K562 (cell line): ENCODE measurements around the gene MPL. TPM values are rescaled to one million over a fixed set of nuclear protein-coding genes. Genes with fewer than 3 reads are reported as not detected.

Experiments used
- ARHGAP35 ChIP-seq: fragments of 450-650 bp; IDR thresholded peaks from 2 replicates; pipeline ENCODE4 v1.6.1; 2018; ENCODE audit not compliant: partially characterized antibody
- ARID1B ChIP-seq: fragments of 450-650 bp; IDR thresholded peaks from 2 replicates; pipeline ENCODE4 v1.6.1; 2016; ENCODE audit warnings: antibody characterized with exemption, mild to moderate bottlenecking, inconsistent platforms
- BCOR ChIP-seq: fragments of 450-650 bp; IDR thresholded peaks from 2 replicates; pipeline ENCODE4 v1.6.1; 2016
- DIDO1 ChIP-seq: fragments of 450-650 bp; IDR thresholded peaks from 2 replicates; pipeline ENCODE4 v1.6.1; 2016; ENCODE audit warnings: low read depth, missing biosample characterization, missing genetic modification characterization
- DMBX1 ChIP-seq: fragments of 250-450 bp; sonication (Bioruptor Pico); IDR thresholded peaks from 2 replicates; pipeline ENCODE4 v1.8.0; 2022; ENCODE audit warnings: inconsistent platforms, mild to moderate bottlenecking, moderate library complexity, borderline replicate concordance
- E2F6 ChIP-seq, 2 experiments: IDR thresholded peaks; 2 replicates each; pipeline ENCODE4 v1.6.1; 2011; ENCODE audit warnings: borderline replicate concordance in 1 of 2, control low read depth in 1 of 2, low read depth in 1 of 2, low read length in 1 of 2, mild to moderate bottlenecking in 1 of 2, mixed read lengths in 1 of 2, moderate library complexity in 1 of 2; ENCODE audit not compliant: insufficient read depth in 1 of 2, insufficient read length in 1 of 2, poor library complexity in 1 of 2, severe bottlenecking in 1 of 2; ENCODE audit errors: extremely low read depth in 1 of 2
- NFE2 ChIP-seq: IDR thresholded peaks from 2 replicates; pipeline ENCODE4 v1.6.1; 2014; ENCODE audit warnings: antibody characterized with exemption, low read depth
- SP1 ChIP-seq: sonication (generic); formaldehyde crosslinking; IDR thresholded peaks from 2 replicates; pipeline ENCODE4 v1.8.1; 2022; ENCODE audit warnings: mild to moderate bottlenecking, missing genetic modification reagents
- SRSF9 ChIP-seq: fragments of 200-400 bp; formaldehyde crosslinking; IDR thresholded peaks from 2 replicates; pipeline ENCODE4 v1.6.1; 2017; ENCODE audit warnings: low read depth, low read length, borderline replicate concordance
- TBL1XR1 ChIP-seq, 2 experiments: IDR thresholded peaks; 2 replicates each; pipeline ENCODE4 v1.6.1; 2012; ENCODE audit warnings: improper control_type of control experiment in 2 of 2, low read length in 2 of 2, mild to moderate bottlenecking in 1 of 2
- ZBTB26 ChIP-seq: fragments of 450-650 bp; formaldehyde crosslinking; IDR thresholded peaks from 2 replicates; pipeline ENCODE4 v1.4.0; 2022; ENCODE audit warnings: missing genetic modification characterization
- ZNF324 ChIP-seq: fragments of 250-450 bp; sonication (Bioruptor Pico); IDR thresholded peaks from 2 replicates; pipeline ENCODE4 v1.4.0; 2020; ENCODE audit warnings: mild to moderate bottlenecking
- ZNF644 ChIP-seq: fragments of 200-800 bp; sonication (Bioruptor generic); IDR thresholded peaks from 2 replicates; pipeline ENCODE4 v1.6.1; 2016; ENCODE audit warnings: low read depth, missing genetic modification characterization, missing compliant biosample characterization
- polyA plus RNA-seq, 8 experiments: library from polyadenylated mRNA; depleted of rRNA in 4 of 8; stranded (reverse) in 5 of 8; unstranded in 3 of 8; fragments of >200 nt; fragmentation: Nextera tagmentation in 2 of 8; fragmentation: Illumina TruSeq in 1 of 8; extraction: Ambion mirVana in 2 of 8; extraction: Trizol in 1 of 8; gene quantifications; 2 replicates each; pipeline versions ENCODE4 v1.2.1 to v1.2.3, GENCODE V29; 2011 to 2014; ENCODE audit warnings: inconsistent platforms in 1 of 8, missing spikeins in 1 of 8
- total RNA-seq, 7 experiments: library from RNA; depleted of rRNA in 6 of 7; stranded (reverse); fragments of >200 nt in 6 of 7; fragmentation: Illumina TruSeq in 2 of 7; extraction: Trizol in 2 of 7; gene quantifications; 2 replicates each; pipeline versions ENCODE4 v1.2.1 to v1.2.3, GENCODE V29; 2011 to 2021; ENCODE audit warnings: low replicate concordance in 1 of 7
- TF ChIP-seq, protein P1 (sequence below): fragments of 200-600 bp; sonication (generic); IDR thresholded peaks from one replicate; pipeline ENCODE4 v1.6.1; 2012; ENCODE audit warnings: mild to moderate bottlenecking, low read depth, low read length, inconsistent platforms

The MPL gene
- total and polyA plus RNA-seq, 9 of the 15 experiments (the other 6 are each of a cell fraction or from before 2014, with no cell fraction given) = not detected

- TF ChIP-seq DIDO1 (tag) (peak; percentile 20; the same call in 1 of the 2 replicates), SRSF9 (no peak), ZNF324 (CRISPR knock-in tag) (no peak), BCOR (peak; percentile 83), DMBX1 (CRISPR knock-in tag) (peak; percentile 73; the same call in 1 of the 2 replicates), TBL1XR1 (IDR thresholded peaks at IDR 0.05; ENCODE audit: low read length in 2 of 2) (no peak), ZBTB26 (CRISPR knock-in tag) (no peak), ARID1B (peak; percentile 46; the same call in 1 of the 2 replicates), E2F6 (IDR thresholded peaks at IDR 0.05; ENCODE audit: borderline replicate concordance in 1 of 2, extremely low read depth in 1 of 2, insufficient read depth in 1 of 2, insufficient read length in 1 of 2, low read depth in 1 of 2, low read length in 1 of 2, poor library complexity in 1 of 2, severe bottlenecking in 1 of 2) (peak; percentile 89 to 94), SP1 (CRISPR knock-in tag) (peak; percentile 78), ZNF644 (no peak), NFE2 (no peak), ARHGAP35 (no peak)
- TF ChIP-seq, protein P1, sequence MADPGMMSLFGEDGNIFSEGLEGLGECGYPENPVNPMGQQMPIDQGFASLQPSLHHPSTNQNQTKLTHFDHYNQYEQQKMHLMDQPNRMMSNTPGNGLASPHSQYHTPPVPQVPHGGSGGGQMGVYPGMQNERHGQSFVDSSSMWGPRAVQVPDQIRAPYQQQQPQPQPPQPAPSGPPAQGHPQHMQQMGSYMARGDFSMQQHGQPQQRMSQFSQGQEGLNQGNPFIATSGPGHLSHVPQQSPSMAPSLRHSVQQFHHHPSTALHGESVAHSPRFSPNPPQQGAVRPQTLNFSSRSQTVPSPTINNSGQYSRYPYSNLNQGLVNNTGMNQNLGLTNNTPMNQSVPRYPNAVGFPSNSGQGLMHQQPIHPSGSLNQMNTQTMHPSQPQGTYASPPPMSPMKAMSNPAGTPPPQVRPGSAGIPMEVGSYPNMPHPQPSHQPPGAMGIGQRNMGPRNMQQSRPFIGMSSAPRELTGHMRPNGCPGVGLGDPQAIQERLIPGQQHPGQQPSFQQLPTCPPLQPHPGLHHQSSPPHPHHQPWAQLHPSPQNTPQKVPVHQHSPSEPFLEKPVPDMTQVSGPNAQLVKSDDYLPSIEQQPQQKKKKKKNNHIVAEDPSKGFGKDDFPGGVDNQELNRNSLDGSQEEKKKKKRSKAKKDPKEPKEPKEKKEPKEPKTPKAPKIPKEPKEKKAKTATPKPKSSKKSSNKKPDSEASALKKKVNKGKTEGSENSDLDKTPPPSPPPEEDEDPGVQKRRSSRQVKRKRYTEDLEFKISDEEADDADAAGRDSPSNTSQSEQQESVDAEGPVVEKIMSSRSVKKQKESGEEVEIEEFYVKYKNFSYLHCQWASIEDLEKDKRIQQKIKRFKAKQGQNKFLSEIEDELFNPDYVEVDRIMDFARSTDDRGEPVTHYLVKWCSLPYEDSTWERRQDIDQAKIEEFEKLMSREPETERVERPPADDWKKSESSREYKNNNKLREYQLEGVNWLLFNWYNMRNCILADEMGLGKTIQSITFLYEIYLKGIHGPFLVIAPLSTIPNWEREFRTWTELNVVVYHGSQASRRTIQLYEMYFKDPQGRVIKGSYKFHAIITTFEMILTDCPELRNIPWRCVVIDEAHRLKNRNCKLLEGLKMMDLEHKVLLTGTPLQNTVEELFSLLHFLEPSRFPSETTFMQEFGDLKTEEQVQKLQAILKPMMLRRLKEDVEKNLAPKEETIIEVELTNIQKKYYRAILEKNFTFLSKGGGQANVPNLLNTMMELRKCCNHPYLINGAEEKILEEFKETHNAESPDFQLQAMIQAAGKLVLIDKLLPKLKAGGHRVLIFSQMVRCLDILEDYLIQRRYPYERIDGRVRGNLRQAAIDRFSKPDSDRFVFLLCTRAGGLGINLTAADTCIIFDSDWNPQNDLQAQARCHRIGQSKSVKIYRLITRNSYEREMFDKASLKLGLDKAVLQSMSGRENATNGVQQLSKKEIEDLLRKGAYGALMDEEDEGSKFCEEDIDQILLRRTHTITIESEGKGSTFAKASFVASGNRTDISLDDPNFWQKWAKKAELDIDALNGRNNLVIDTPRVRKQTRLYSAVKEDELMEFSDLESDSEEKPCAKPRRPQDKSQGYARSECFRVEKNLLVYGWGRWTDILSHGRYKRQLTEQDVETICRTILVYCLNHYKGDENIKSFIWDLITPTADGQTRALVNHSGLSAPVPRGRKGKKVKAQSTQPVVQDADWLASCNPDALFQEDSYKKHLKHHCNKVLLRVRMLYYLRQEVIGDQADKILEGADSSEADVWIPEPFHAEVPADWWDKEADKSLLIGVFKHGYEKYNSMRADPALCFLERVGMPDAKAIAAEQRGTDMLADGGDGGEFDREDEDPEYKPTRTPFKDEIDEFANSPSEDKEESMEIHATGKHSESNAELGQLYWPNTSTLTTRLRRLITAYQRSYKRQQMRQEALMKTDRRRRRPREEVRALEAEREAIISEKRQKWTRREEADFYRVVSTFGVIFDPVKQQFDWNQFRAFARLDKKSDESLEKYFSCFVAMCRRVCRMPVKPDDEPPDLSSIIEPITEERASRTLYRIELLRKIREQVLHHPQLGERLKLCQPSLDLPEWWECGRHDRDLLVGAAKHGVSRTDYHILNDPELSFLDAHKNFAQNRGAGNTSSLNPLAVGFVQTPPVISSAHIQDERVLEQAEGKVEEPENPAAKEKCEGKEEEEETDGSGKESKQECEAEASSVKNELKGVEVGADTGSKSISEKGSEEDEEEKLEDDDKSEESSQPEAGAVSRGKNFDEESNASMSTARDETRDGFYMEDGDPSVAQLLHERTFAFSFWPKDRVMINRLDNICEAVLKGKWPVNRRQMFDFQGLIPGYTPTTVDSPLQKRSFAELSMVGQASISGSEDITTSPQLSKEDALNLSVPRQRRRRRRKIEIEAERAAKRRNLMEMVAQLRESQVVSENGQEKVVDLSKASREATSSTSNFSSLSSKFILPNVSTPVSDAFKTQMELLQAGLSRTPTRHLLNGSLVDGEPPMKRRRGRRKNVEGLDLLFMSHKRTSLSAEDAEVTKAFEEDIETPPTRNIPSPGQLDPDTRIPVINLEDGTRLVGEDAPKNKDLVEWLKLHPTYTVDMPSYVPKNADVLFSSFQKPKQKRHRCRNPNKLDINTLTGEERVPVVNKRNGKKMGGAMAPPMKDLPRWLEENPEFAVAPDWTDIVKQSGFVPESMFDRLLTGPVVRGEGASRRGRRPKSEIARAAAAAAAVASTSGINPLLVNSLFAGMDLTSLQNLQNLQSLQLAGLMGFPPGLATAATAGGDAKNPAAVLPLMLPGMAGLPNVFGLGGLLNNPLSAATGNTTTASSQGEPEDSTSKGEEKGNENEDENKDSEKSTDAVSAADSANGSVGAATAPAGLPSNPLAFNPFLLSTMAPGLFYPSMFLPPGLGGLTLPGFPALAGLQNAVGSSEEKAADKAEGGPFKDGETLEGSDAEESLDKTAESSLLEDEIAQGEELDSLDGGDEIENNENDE = no peak
Observed at GRCh38 chr1:43367904-43368645, 30.5 kb downstream of the MPL start, which contains the start of gene ELOVL1 (continued).
